Astrocyte of the spinal cord (primary cell): Measurements from ENCODE around the gene CLASP1.

ENCODE experiments used
- DNase-seq: peaks from one replicate; pipeline ENCODE4 v3.0.0; 2011; ENCODE audit warnings: low read depth, low spot score
- H3K4me3 ChIP-seq: 2 replicates; pipeline ENCODE4 v1.5.1; 2011; ENCODE audit warnings: low read depth, mild to moderate bottlenecking, low read length, moderate library complexity
- CTCF ChIP-seq: IDR thresholded peaks from 2 replicates; pipeline ENCODE4 v1.5.1; 2012; ENCODE audit warnings: low read depth, mild to moderate bottlenecking, low read length, inconsistent platforms
- in situ Hi-C: cut with HindIII; loops from 2 replicates; pipeline ENCODE4 v1.10.0; 2017; ENCODE audit warnings: low sequenced_read_pairs

CLASP1 gene

GRCh38 chr2:121583555-121583954 is 65.7 kb downstream of the CLASP1 start:
- no peak for TF ChIP-seq CTCF

GRCh38 chr2:121582272-121582671 is 67.0 kb downstream of the CLASP1 start:
- in situ Hi-C loops = no loop called here
- H3K4me3 ChIP-seq = no peak overlapping the region
- no peak for DNase-seq
- no peak for TF ChIP-seq CTCF

More at GRCh38 chr2:121583555-121583954, 65.7 kb downstream of the CLASP1 start:
- no peak for DNase-seq
- in situ Hi-C loops = no loop called here
- H3K4me3 ChIP-seq = no peak overlapping the region

GRCh38 chr2:121579309-121579708 is 70.0 kb downstream of the CLASP1 start:
- no peak for TF ChIP-seq CTCF
- no peak for DNase-seq
- in situ Hi-C loops = no loop called here
- H3K4me3 ChIP-seq = no peak overlapping the region

- H3K4me3 ChIP-seq = no peak overlapping the region
- TF ChIP-seq CTCF = no peak
- in situ Hi-C loops = no loop called here
- no peak for DNase-seq
Observed at GRCh38 chr2:121577381-121577780, 71.9 kb downstream of the CLASP1 start.

GRCh38 chr2:121576263-121576662 is 73.0 kb downstream of the CLASP1 start:
- TF ChIP-seq CTCF = no peak
- in situ Hi-C loops = no loop called here
- no peak overlapping the region for H3K4me3 ChIP-seq
- no peak for DNase-seq

- in situ Hi-C loops = no loop called here
- TF ChIP-seq CTCF = no peak
Observed at GRCh38 chr2:121575800-121576199, 73.5 kb downstream of the CLASP1 start.

GRCh38 chr2:121570667-121571055 is 78.6 kb downstream of the CLASP1 start:
- DNase-seq = no peak
- in situ Hi-C loops = no loop called here
- no peak for TF ChIP-seq CTCF
- H3K4me3 ChIP-seq = no peak overlapping the region

More at GRCh38 chr2:121575800-121576199, 73.5 kb downstream of the CLASP1 start:
- no peak for DNase-seq
- H3K4me3 ChIP-seq = no peak overlapping the region
